ENCODE measurements around the gene SLC25A45.
A peak's percentile ranks its signal among the peaks of the same experiment; 100 is the strongest.

Gene SLC25A45

GRCh38 chr11:65370659-65371049 is 11.8 kb downstream of the SLC25A45 start:
- H3K4me3 ChIP-seq (ENCODE audit: low read depth, low read length), result no peak overlapping the region
- no peak for DNase-seq (ENCODE audit: low read depth)
- no peak for TF ChIP-seq CTCF (IDR thresholded peaks at IDR 0.05; ENCODE audit: control insufficient read depth, extremely low read depth, insufficient read depth)

- peak; percentile 70 for TF ChIP-seq CTCF (IDR thresholded peaks at IDR 0.05; ENCODE audit: control insufficient read depth, extremely low read depth, insufficient read depth)
- DNase-seq (ENCODE audit: low read depth), result peak; percentile 58
- H3K4me3 ChIP-seq (ENCODE audit: low read depth, low read length), result no peak overlapping the region
Observed at GRCh38 chr11:65366340-65366773, 16.1 kb downstream of the SLC25A45 start.

- no peak for TF ChIP-seq CTCF (IDR thresholded peaks at IDR 0.05; ENCODE audit: control insufficient read depth, extremely low read depth, insufficient read depth)
- no peak overlapping the region for H3K4me3 ChIP-seq (ENCODE audit: low read depth, low read length)
- no peak for DNase-seq (ENCODE audit: low read depth)
Observed at GRCh38 chr11:65363770-65364169, 18.7 kb downstream of the SLC25A45 start.

- no peak for TF ChIP-seq CTCF (IDR thresholded peaks at IDR 0.05; ENCODE audit: control insufficient read depth, extremely low read depth, insufficient read depth)
Observed at GRCh38 chr11:65362966-65363365, 19.5 kb downstream of the SLC25A45 start.

GRCh38 chr11:65362320-65362931 is 20.0 kb downstream of the SLC25A45 start:
- no peak for TF ChIP-seq CTCF (IDR thresholded peaks at IDR 0.05; ENCODE audit: control insufficient read depth, extremely low read depth, insufficient read depth)
- no peak for DNase-seq (ENCODE audit: low read depth)
- no peak overlapping the region for H3K4me3 ChIP-seq (ENCODE audit: low read depth, low read length)

More at GRCh38 chr11:65362966-65363365, 19.5 kb downstream of the SLC25A45 start:
- no peak overlapping the region for H3K4me3 ChIP-seq (ENCODE audit: low read depth, low read length)
- DNase-seq (ENCODE audit: low read depth), result no peak

- H3K4me3 ChIP-seq (ENCODE audit: low read depth, low read length), result no peak overlapping the region
- no peak for TF ChIP-seq CTCF (IDR thresholded peaks at IDR 0.05; ENCODE audit: control insufficient read depth, extremely low read depth, insufficient read depth)
- no peak for DNase-seq (ENCODE audit: low read depth)
Observed at GRCh38 chr11:65357856-65358356, 24.5 kb downstream of the SLC25A45 start.

Data from LNCaP clone FGC (cell line).